ENCODE data around the gene AQR. TPM values are rescaled to one million over a fixed set of nuclear protein-coding genes. Genes with fewer than 3 reads are reported as not detected.
"Not testable (repeated sequence)": the region's sequence is repeated elsewhere in the genome, so short reads cannot be mapped to it uniquely, and the experiment has no call there.

AQR gene
- 30.0 and 36.7 TPM in 2 replicates for total RNA-seq

DNA sequence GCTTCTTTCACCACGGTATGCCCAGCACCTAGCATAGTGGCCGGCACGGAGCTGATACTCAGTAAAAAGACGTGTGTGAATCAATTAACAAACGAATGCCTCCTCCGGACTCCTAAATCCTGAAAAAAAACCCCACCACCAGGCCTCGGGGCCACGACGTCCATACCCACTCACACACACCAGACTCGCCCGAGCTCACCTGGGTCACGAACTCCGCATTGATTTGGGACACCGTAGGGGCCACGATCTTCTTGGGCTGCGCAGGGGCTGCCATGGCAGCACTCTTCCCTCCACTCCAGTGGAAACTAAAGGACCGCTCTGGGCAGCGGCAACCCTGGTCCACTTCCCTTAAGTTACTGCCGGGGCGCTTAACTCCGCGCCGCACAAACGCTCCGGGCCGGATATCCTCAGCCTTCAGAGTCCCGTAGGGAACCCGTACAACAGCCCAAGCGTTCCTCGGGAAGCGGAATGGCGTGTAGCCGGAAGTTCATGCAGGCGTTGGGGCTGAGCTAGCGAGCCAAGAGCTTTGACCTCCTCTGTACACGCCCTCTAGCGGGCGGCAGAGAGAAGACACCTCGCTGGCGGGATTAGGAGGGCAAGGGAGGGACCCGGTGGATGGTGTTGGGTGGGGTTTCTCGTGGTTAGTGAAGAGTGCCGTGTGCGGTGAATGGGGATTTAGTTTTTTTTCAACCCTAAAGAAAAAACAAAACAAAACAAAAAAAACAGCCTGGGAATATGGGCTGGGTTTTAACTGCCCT, at the start of gene AQR:
TSS of gene AQR (minus strand) at position 403 of the 758 bp plus-strand sequence. CDS start at position 274, 129 bp downstream.
- peak; percentile 99 for DNase-seq

- no peak for DNase-seq
Observed at GRCh38 chr15:35014241-35014640, 44.7 kb upstream of the AQR start.

- no peak for DNase-seq
Observed at GRCh38 chr15:35013370-35013769, 43.8 kb upstream of the AQR start.

GRCh38 chr15:35007397-35007796, 37.9 kb upstream of the AQR start:
- no peak for DNase-seq

DNA sequence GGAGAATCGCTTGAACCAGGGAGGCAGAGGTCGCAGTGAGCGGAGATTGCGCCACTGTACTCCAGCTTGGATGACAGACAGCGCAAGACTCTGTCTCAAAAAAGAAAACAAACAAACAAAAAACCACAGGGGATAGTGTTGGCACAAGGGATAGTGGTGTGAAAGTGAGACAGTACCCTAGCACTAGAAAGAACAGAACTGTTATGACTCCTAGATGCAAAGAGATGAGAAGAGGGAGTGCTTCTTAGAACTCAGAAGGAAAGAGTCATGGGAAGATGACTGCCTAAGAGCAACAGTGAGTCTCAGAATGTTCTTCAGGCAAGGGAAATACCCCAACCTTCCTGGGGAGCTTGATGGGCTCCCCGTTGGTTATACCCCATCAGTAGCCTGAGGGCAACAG, 36.4 kb upstream of the AQR start:
- DNase-seq, result no peak

DNA sequence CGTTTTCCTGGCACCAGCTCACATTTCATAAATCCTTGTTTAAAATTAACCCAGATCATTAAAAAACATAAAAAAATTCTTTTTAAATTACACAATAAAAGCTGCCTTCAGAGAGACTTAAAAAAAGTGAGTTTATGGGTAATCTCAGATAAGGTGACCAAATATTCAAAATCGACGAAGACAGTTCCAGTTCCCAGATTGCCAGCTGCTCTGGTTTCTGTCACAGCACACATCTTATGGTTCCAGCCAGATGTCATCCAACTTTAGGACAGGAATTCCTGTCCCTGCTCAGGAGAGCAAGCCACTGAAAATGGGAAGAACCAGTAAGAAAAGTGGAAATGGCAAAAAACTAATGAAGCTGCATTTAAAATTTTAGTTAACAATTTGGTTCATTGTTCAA, 34.4 kb upstream of the AQR start:
- DNase-seq, result no peak

DNA sequence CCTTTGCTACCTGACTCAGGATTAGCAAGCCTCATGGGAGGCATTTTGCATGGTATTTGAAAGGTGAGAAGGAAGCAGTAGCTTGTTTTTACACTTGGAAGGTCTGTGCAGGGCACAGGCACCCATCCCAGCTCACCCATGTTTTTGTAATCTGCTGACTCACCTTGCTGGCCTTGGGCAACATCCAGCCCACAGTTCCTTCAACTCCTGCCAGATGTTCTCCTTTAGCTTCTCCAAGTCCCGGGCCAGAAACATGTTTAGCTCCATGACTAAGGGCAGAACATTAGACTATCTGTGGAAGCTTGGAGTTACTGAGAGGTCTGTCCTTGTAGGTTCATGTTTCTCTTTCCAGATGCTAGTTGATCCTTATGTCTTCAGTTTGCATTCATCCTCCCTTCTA, 31.0 kb upstream of the AQR start:
- DNase-seq, result no peak

DNA sequence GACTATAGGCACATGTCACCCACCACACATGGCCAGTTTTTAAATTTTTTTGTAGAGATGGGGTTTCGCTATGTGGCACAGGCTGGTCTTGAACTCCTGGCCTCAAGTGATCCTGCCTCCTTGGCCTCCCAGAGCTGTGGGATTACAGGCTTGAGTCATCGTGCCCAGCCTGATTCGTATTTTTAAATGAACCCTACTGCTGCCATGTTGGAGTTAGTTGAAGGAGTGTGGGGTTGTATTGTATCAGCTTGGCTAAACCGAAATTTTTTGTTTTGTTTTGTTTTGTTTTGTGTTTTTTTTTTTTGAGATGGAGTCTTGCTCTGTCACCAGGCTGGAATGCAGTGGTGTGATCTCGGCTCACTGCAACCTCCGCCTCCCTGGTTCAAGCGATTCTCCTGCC, 30.4 kb upstream of the AQR start:
- DNase-seq, result no peak

- DNase-seq, result no peak
Observed at GRCh38 chr15:34994925-34995324, 25.4 kb upstream of the AQR start.

DNA sequence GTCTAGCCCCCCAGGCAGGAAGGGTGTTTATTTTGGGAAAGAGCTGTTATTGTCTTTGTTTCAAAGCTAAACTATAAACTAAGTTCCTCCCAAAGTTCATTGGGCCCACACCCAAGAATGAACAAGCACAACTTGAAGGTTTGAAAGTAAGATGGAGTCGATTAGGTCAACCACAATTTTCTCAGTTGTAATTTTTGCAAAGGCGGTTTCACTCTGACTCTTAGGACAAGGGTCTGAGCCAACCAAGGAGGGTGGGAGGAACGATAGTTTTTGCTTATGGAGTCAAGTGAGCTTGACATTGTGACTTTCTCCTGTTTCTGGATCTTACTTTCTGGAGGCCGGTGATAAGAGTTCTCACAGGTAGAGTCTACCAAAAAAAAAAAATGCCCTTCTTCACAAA, 24.3 kb upstream of the AQR start:
- no peak for DNase-seq

DNA sequence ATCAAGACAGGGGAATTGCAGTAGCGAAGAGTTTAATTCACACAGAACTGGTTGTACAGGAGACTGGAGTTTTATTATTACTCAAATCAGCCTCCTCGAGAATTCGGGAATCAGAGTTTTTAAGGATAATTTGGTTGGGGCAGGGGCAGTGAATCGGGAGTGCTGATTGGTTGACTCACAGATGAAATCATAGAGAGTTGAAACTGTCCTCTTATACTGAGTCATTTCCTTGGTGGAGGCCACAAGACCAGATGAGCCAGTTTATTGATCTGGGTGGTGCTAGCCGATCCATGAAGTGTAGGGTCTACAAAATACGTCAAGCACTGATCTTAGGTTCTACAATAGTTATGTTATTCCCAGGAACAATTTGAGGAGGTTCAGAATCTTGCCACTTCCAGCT, 23.9 kb upstream of the AQR start:
- no peak for DNase-seq

DNA sequence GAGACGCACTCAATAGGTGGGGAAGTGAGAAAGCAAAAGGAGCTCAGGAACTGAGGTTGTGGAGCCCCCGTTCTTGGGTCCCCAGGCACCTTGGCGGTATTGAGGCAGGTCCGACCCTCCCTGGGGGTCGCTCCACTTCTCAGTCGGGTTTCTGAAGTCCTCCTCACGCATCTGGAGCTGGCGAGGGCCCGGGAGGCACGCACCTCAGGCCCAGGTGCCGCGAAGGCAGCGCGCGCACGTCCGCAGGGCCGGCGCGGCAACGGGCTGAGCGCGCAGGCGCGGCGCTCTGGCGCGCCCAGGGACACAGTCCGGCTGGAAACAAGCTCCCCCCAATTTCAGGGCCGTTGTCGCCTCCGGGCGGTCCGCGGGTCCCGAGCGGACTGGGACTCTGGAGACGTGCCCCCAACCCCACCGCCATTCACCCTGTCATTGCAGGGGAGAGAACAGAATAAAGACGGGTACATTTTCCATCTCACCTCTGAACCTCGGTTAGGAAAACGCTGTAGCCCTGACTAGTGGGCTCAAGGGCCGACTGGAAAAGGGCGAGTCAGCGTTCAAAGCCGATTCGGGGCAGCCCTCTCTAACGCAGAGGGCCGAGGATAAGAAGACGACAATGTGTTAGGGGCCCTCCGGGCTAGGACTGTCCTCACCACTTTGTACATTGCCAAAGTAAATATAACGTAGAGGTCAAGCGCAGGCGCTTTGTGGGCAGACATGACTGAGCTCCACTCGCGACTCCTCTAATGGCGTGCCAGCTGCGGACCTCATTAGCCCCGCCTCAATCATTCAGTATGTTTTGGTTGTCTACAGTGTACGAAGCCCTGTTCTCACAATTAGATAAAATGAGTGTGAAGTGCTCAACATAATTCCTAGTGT, 18.7 kb upstream of the AQR start, which contains the start of gene ZNF770:
TSS of gene ZNF770 (minus strand) at position 261 of the 876 bp plus-strand sequence. CDS start 4,853 bp downstream, outside the sequence.
- peak; percentile 88 for DNase-seq

- DNase-seq, result no peak
Observed at GRCh38 chr15:34987609-34988026, 18.1 kb upstream of the AQR start.

- DNase-seq, result peak; percentile 31
Observed at GRCh38 chr15:34986771-34987480, 17.4 kb upstream of the AQR start.

- no peak for DNase-seq
Observed at GRCh38 chr15:34986326-34986725, 16.8 kb upstream of the AQR start.

DNA sequence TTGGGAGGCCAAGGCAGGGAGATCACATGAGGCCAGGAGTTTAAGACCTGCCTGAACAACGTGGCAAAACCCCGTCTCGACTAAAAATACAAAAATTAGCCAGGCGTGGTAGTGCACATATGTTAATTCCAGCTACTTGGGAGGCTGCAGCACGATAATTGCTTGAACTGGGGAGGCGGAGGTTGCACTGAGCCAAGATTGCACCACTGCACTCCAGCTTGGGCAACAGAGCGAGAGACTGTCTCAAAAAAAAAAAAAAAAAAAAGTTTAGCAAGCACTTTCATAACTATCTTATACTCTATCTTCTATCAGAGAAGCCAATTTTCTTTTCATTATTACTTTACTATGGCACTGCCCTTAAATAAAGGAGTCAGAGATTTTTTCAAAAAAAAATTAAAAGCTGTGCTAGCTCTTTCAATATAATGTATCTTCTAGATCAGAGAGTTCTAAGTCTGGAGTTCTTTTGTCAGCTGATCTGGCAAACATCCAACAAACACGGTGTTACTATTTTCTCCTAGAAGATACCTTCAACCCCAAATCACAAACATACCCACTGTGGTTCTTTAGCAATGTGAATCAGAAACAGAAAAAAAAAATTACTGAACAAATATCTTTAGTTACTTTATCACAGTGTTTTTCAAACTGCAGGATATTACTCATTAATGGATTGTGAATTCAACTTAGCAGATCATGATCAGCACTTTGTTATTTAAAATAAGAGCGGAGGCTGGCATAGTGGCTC, 15.5 kb upstream of the AQR start:
- DNase-seq, result peak; percentile 80

GRCh38 chr15:34976743-34977142, 7.2 kb upstream of the AQR start:
- no peak for DNase-seq

DNA sequence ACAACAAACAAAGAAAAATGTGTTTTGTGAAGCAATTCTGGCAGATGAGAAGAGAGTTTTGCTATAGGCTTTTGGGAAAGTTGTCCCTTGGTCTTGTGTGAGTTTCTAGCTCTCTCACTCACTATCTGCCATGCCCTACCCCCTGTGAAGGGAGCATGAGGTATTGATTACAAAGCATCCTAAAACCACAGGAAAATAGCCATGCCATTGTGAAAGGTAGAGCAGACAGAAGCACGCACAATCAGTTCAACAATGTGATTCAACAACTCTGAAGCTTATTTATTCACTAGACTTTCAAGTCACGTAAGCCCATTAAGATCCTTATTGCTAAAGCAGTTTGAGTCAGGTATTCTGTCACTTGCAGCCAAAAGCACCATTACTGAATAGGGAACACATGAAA, 6.5 kb upstream of the AQR start:
- no peak for DNase-seq

- DNase-seq, result peak; percentile 43
Observed at GRCh38 chr15:34973512-34973911, 4.0 kb upstream of the AQR start.

GRCh38 chr15:34970098-34970643, 629 bp upstream of the AQR start:
- DNase-seq, result not testable (repeated sequence)

GRCh38 chr15:34964277-34964676, 5.3 kb downstream of the AQR start:
- no peak for DNase-seq

DNA sequence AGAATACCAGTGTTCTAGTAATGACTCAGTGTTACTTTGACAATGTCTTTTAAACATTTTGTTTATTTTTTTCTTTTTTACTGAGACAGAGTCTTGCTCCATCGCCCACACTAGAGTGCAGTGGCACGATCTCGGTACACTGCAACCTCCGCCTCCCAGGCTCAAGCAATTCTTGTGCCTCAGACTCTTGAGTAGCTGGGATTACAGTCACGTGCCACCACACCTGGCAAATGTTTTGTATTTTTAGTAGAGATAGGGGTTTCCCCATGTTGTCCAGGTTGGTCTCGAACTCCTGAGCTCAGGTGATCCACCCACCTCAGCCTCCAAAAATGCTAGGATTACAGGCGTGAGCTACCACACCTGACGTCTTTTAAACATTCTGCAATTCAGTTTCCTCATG, 15.7 kb downstream of the AQR start:
- no peak for DNase-seq
